C4-2B (cell line): ENCODE data around the gene DLG1.
A peak's percentile ranks its signal among the peaks of the same experiment; 100 is the strongest.

Experiments used
- H3K27ac ChIP-seq: fragments of 450-650 bp; 2 replicates; pipeline ENCODE4 v1.5.1; 2017
- CTCF ChIP-seq: fragments of 450-650 bp; conservative IDR thresholded peaks from 2 replicates; pipeline ENCODE4 v1.5.1; 2017; ENCODE audit warnings: mild to moderate bottlenecking
- ZFX ChIP-seq: fragments of 450-650 bp; IDR thresholded peaks from 2 replicates; pipeline ENCODE4 v1.6.1; 2017

Gene DLG1

GRCh38 chr3:197256836-197257444, 41.5 kb downstream of the DLG1 start:
- H3K27ac ChIP-seq = no peak overlapping the region
- peak; percentile 91 for TF ChIP-seq CTCF
- no peak for TF ChIP-seq ZFX

- TF ChIP-seq ZFX (no peak), CTCF (no peak)
- no peak overlapping the region for H3K27ac ChIP-seq
These were observed 42.3 kb downstream of the DLG1 start for GRCh38 chr3:197256104-197256503.

GRCh38 chr3:197253238-197253947, 45.0 kb downstream of the DLG1 start:
- TF ChIP-seq ZFX (no peak), CTCF (no peak)
- no peak overlapping the region for H3K27ac ChIP-seq

GRCh38 chr3:197249542-197249941, 48.9 kb downstream of the DLG1 start:
- no peak overlapping the region for H3K27ac ChIP-seq
- TF ChIP-seq ZFX (no peak), CTCF (no peak)

- H3K27ac ChIP-seq = no peak overlapping the region
- TF ChIP-seq CTCF (no peak), ZFX (no peak)
These were observed 50.1 kb downstream of the DLG1 start for GRCh38 chr3:197248341-197248740.

GRCh38 chr3:197244751-197245150, 53.7 kb downstream of the DLG1 start:
- TF ChIP-seq ZFX = no peak
- no peak for TF ChIP-seq CTCF
- no peak overlapping the region for H3K27ac ChIP-seq

- H3K27ac ChIP-seq = no peak overlapping the region
- TF ChIP-seq CTCF (no peak), ZFX (no peak)
These were observed 55.5 kb downstream of the DLG1 start for GRCh38 chr3:197242784-197243432.
